Activated CD4-positive, alpha-beta T cell treated with anti-CD3 and anti-CD28 coated beads for 36 hours (primary cell): ENCODE results near the gene PABPC1L2A. TPM values are rescaled to one million over a fixed set of nuclear protein-coding genes. Genes with fewer than 3 reads are reported as not detected.
"Not testable (repeated sequence)": the region's sequence is repeated elsewhere in the genome, so short reads cannot be mapped to it uniquely, and the experiment has no call there.

Experiments used
- ATAC-seq: fragments of 200-7000 bp; cut with Tn5 transposase; one replicate; pipeline ENCODE4 v1.10.0; 2021; ENCODE audit warnings: mild to moderate bottlenecking, moderate library complexity
- CTCF ChIA-PET: fragments of 350-600 bp; sonication (Branson Sonifier 250); formaldehyde crosslinking; loops from one replicate; lab custom pipeline; 2021; ENCODE audit warnings: antibody characterized with exemption; lab: Charles Lee
- POLR2A ChIA-PET: fragments of 350-600 bp; sonication (Branson Sonifier 250); formaldehyde crosslinking; loops from one replicate; lab custom pipeline; 2021; ENCODE audit warnings: antibody characterized with exemption, inconsistent platforms; lab: Charles Lee
- DNase-seq: peaks from one replicate; pipeline ENCODE4 v3.0.0-alpha.2; 2020
- H3K27ac Mint-ChIP-seq: one replicate; pipeline ENCODE4 v1.8.0; 2021; ENCODE audit warnings: mixed read lengths
- H3K27me3 Mint-ChIP-seq: one replicate; pipeline ENCODE4 v1.8.0; 2021; ENCODE audit warnings: mixed read lengths
- H3K36me3 Mint-ChIP-seq: one replicate; pipeline ENCODE4 v1.8.0; 2021; ENCODE audit warnings: low read depth, mixed read lengths
- H3K4me1 Mint-ChIP-seq: one replicate; pipeline ENCODE4 v1.8.0; 2021; ENCODE audit warnings: mixed read lengths
- H3K4me3 Mint-ChIP-seq: one replicate; pipeline ENCODE4 v1.8.0; 2021; ENCODE audit warnings: mild to moderate bottlenecking, moderate library complexity, mixed read lengths
- H3K9me3 Mint-ChIP-seq: one replicate; pipeline ENCODE4 v1.8.0; 2021; ENCODE audit warnings: low read depth, mixed read lengths
- intact Hi-C, 2 experiments: fragments of 100-400 bp; cut with DNase I in 1 of 2; cut with micrococcal nuclease in 1 of 2; formaldehyde crosslinking; loops; one replicate each; pipeline versions ENCODE4 v1.14.2 to v1.15.1; 2022 to 2024; cut with DNase I, micrococcal nuclease
- total RNA-seq, 2 experiments: library from RNA; stranded (reverse); gene quantifications; one replicate each; pipeline ENCODE4 v1.2.3, GENCODE V29; 2021

PABPC1L2A gene
- total RNA-seq: not detected

- ATAC-seq, H3K4me3 Mint-ChIP-seq, DNase-seq, H3K36me3 Mint-ChIP-seq, H3K4me1 Mint-ChIP-seq, CTCF ChIA-PET, H3K27ac Mint-ChIP-seq, POLR2A ChIA-PET, H3K9me3 Mint-ChIP-seq, intact Hi-C loops: not testable (repeated sequence)
- peaks cover 12% of the 10 kb centered on the region for H3K27me3 Mint-ChIP-seq
These were observed at the start of gene PABPC1L2A for GRCh38 chrX:73079024-73079562. PABPC1L2A (minus strand) TSS chrX:73079512; CDS start chrX:73079386, 126 bp downstream.

DNA sequence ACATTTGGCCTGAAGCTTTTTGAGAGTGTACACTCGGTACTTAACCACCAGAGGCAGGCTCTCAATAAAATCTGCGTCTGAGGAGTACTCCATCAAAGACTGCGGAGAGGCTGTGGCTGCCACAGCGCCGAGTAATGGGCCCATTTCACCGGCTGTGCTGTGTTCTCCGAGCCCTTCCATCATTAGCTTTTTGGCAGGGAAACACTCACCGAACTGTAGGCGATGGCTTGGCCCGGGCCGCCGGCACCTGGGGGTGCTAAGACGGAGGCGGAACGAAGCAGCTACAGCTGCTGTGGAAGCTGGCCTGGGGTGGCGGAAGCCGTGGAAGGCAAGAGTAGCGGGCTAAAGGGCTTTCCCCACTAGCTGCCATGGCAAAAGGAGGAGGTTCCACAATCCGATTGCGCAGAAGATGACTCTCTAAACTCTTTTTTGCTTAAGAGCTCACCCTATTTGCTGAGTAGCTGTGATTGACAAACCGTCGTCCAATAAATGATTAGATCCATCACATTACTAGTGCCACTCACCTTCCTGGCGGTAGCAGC is 48.5 kb upstream of the PABPC1L2A start:
- no peaks in the 10 kb centered on the region for H3K4me1 Mint-ChIP-seq
- no peaks in the 10 kb centered on the region for H3K9me3 Mint-ChIP-seq
- H3K36me3 Mint-ChIP-seq: no peaks in the 10 kb centered on the region
- DNase-seq: peak; percentile 12
- no peak overlapping the region for H3K27ac Mint-ChIP-seq
- ChIA-PET POLR2A (no interaction called here), CTCF (interaction anchor here (0.7 kb wide), 1 partner anchor 1648 kb away, joined by 3 read pairs; no protein-coding TSS in a partner anchor)
- ATAC-seq: peak; percentile 78
- intact Hi-C loops: no loop called here
- peaks cover 12% of the 10 kb centered on the region for H3K27me3 Mint-ChIP-seq
- H3K4me3 Mint-ChIP-seq: peak overlapping the region; percentile 39

DNA sequence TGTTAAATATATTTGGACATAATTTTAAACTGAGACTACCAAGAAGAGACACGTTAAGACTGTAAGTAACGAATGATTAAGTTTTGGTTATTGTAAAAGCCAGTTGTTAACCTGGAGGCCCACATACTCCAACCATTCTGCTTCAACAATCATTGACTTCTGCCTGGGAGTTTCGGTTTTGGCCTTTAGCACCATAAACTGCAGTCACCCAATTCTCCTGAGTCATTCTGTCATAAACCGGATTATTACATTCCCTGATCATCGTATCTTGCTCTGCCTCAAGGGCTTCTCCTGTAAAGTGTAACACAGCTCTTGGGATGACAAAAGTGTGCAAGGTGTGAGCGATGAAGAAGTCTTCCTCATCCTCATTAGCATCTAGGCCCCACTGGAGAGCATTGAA is 46.9 kb upstream of the PABPC1L2A start:
- Mint-ChIP-seq H3K27ac (no peak overlapping the region), H3K4me3 (no peak overlapping the region), H3K36me3 (no peaks in the 10 kb centered on the region), H3K9me3 (no peaks in the 10 kb centered on the region), H3K27me3 (peaks cover 12% of the 10 kb centered on the region), H3K4me1 (no peaks in the 10 kb centered on the region)
- CTCF ChIA-PET: no interaction called here
- ATAC-seq: no peak
- DNase-seq: no peak
- POLR2A ChIA-PET: no interaction called here
- intact Hi-C loops: no loop called here

DNA sequence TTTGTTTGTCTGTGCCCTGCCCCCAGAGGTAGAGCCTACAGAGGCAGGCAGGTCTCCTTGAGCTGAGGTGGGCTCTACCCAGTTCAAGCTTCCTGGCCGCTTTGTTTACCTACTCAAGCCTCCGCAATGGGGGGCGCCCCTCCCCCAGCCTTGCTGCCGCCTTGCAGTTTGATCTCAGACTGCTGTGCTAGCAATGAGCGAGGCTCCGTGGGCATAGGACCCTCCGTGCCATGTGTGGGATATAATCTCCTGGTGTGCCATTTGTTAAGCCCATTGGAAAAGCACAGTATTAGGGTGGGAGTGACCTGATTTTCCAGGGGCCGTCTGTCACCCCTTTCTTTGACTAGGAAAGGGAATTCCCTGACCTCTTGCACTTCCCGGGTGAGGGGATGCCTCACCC is 20.2 kb upstream of the PABPC1L2A start:
- H3K27ac Mint-ChIP-seq, H3K36me3 Mint-ChIP-seq, ATAC-seq, intact Hi-C loops, H3K27me3 Mint-ChIP-seq, POLR2A ChIA-PET, CTCF ChIA-PET, DNase-seq, H3K4me3 Mint-ChIP-seq, H3K9me3 Mint-ChIP-seq, H3K4me1 Mint-ChIP-seq: not testable (repeated sequence)

GRCh38 chrX:73086766-73087165 is 7.5 kb upstream of the PABPC1L2A start:
- H3K4me1 Mint-ChIP-seq, H3K36me3 Mint-ChIP-seq, H3K4me3 Mint-ChIP-seq, H3K27ac Mint-ChIP-seq, ATAC-seq, DNase-seq, CTCF ChIA-PET, H3K9me3 Mint-ChIP-seq, POLR2A ChIA-PET, H3K27me3 Mint-ChIP-seq, intact Hi-C loops: not testable (repeated sequence)

GRCh38 chrX:73079884-73080283 is 572 bp upstream of the PABPC1L2A start:
- H3K27me3 Mint-ChIP-seq, intact Hi-C loops, CTCF ChIA-PET, H3K36me3 Mint-ChIP-seq, ATAC-seq, DNase-seq, H3K27ac Mint-ChIP-seq, H3K4me3 Mint-ChIP-seq, H3K9me3 Mint-ChIP-seq, H3K4me1 Mint-ChIP-seq, POLR2A ChIA-PET: not testable (repeated sequence)

DNA sequence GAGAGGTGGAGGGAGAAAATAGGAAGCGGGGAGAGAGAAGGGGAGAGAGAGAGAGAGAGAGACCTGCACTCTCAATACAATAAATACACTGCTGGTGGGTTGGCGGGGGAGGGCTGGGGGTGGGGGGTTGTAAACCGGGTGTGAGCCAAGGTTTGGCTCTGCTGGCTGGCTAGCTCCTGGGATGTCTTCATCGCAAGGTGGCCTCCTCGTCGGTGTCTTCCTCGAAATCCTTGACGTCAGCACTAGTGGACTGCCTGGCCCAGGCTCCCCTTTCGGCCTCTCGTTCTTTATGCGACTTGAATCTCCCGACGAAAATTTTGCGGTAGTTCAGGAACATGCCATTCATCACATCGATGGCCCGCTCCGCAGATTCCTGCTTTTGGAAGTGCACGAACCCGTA is 715 bp downstream of the PABPC1L2A start:
- intact Hi-C loops, H3K4me3 Mint-ChIP-seq, H3K27ac Mint-ChIP-seq: not testable (repeated sequence)

DNA sequence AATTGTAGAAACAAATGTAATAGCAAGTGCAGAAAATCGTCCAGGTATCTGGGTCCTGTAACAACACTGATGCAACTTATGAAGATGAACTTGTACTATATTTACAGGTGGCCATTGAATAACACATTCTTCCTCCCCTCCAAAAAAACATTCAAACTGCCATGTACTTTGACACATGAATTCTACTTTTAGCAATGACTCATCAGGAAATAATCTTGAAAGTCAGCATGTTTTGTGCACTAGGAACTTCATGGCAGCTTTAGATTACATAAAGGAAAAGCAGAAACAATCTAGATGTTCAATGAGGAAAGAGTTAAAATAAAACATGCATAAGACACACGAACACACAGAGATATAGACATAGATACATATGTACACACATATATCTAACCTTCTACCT is 2.5 kb downstream of the PABPC1L2A start:
- H3K4me3 Mint-ChIP-seq: no peak overlapping the region
- H3K27me3 Mint-ChIP-seq: peaks cover 14% of the 10 kb centered on the region
- no peaks in the 10 kb centered on the region for H3K9me3 Mint-ChIP-seq
- intact Hi-C loops: no loop called here
- no peaks in the 10 kb centered on the region for H3K36me3 Mint-ChIP-seq
- ATAC-seq: no peak
- CTCF ChIA-PET: no interaction called here
- H3K4me1 Mint-ChIP-seq: no peaks in the 10 kb centered on the region
- no peak for DNase-seq
- POLR2A ChIA-PET: no interaction called here
- H3K27ac Mint-ChIP-seq: no peak overlapping the region

More for the DNA sequence above, 715 bp downstream of the PABPC1L2A start:
- H3K9me3 Mint-ChIP-seq, H3K4me1 Mint-ChIP-seq, H3K36me3 Mint-ChIP-seq, POLR2A ChIA-PET, DNase-seq, CTCF ChIA-PET, ATAC-seq: not testable (repeated sequence)
- peaks cover 12% of the 10 kb centered on the region for H3K27me3 Mint-ChIP-seq

DNA sequence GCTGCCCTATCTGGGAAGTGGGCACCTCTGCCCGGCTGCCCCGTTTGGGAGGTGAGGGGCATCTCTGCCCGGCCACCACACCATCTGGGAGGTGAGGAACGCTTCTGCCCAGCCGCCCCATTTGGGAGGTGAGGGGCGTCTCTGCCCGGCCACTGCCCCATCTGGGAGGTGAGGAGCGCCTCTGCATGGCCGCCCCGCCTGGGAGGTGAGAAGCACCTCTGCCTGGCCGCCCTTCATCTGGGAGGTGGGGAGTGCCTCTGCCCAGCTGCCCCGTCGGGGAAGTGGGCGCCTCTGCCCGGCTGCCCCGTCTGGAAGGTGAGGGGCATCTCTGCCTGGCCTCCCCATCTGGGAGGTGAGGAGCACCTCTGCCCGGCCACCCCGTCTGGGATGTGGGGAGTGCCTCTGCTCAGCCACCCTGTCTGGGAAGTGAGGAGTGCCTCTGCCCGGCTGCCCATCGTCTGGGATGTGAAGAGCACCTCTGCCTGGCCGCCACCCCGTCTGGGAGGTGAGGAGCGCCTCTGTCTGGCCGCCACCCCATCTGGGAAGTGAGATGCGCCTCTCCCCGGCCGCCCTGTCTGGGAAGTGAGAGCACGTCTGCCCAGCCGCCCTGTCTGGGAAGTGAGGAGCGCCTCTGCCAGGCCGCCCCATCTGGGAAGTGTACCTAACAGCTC is 9.8 kb downstream of the PABPC1L2A start:
- no peaks in the 10 kb centered on the region for H3K4me1 Mint-ChIP-seq
- ChIA-PET CTCF (no interaction called here), POLR2A (no interaction called here)
- H3K36me3 Mint-ChIP-seq: no peaks in the 10 kb centered on the region
- no peak overlapping the region for H3K27ac Mint-ChIP-seq
- DNase-seq (no peak), ATAC-seq (no peak)
- H3K4me3 Mint-ChIP-seq: no peak overlapping the region
- H3K27me3 Mint-ChIP-seq: peaks cover 4% of the 10 kb centered on the region
- intact Hi-C loops: no loop called here
- H3K9me3 Mint-ChIP-seq: peaks cover 2% of the 10 kb centered on the region

DNA sequence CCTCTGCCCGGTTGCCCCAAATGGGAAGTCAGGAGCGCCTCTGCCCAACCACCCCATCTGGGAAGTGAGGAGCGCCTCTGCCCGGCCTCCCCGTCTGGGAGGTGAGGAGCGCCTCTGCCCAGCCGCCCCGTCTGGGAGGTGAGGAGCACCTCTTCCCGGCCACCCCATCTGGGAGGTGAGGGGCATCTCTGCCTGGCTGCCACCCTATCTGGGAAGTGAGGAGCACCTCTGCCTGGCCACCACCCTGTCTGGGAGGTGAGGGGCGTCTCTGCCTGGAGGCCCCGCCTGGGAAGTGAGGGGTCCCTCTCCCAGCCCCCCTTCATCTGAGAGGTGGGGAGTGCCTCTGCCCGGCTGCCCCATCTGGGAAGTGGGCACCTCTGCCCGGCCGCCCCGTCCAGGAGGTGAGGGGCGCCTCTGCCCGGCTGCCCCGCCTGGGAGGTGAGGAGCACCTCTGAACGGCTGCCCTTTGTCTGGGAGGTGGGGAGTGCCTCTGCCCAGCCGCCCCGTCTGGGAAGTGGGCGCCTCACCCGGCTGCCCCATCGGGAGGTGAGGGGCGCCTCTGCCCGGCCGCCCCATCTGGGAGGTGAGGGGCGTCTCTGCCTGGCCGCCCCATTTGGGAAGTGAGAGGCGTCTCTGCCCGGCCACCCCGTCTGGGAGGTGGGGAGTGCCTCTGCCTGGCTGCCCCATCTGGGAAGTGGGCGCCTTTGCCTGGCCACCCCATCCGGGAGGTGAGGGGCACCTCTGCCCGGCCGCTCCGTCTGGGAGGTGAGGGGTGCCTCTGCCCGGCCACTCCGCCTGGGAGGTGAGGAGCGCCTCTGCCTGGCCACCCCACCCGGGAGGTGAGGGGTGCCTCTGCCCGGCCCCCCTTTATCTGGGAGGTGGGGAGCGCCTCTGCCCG is 10.6 kb downstream of the PABPC1L2A start:
- intact Hi-C loops: no loop called here
- Mint-ChIP-seq H3K36me3 (no peaks in the 10 kb centered on the region), H3K4me1 (no peaks in the 10 kb centered on the region), H3K9me3 (peaks cover 2% of the 10 kb centered on the region), H3K4me3 (no peak overlapping the region), H3K27ac (no peak overlapping the region), H3K27me3 (peaks cover 2% of the 10 kb centered on the region)
- ATAC-seq: no peak
- no peak for DNase-seq
- ChIA-PET CTCF (no interaction called here), POLR2A (no interaction called here)

DNA sequence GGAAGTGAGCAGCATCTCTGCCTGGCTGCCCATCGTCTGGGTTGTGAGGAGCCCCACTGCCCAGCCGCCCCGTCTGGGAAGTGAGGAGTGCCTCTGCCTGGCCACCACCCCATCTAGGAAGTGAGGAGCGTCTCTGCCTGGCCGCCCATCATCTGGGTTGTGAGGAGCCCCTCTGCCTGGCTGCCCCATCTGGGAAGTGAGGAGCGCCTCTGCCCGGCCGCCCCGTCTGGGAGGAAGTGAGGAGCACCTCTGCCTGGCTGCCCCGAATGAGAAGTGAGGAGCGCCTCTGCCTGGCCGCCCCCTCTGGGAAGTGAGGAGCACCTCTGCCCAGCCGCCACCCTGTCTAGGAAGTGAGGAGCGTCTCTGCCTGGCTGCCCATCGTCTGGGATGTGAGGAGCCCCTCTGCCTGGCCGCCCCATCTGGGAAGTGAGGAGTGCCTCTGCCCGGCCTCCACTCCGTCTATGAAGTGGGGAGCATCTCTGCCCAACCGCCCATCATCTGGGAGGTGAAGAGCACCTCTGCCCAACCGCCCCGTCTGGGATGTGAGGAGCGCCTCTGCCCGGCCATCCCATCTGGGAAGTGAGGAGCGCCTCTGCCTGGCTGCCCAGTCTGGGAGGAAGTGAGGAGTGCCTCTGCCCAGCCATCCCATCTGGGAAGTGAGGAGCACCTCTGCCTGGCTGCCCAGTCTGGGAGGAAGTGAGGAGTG is 11.4 kb downstream of the PABPC1L2A start:
- H3K27me3 Mint-ChIP-seq, CTCF ChIA-PET, ATAC-seq, H3K36me3 Mint-ChIP-seq, H3K9me3 Mint-ChIP-seq, intact Hi-C loops, H3K4me3 Mint-ChIP-seq, H3K27ac Mint-ChIP-seq, H3K4me1 Mint-ChIP-seq, DNase-seq, POLR2A ChIA-PET: not testable (repeated sequence)
